PFSK-1 (cell line): ENCODE results near the gene NLK.

Source experiments
- POLR2AphosphoS5 ChIP-seq: IDR thresholded peaks from 2 replicates; pipeline ENCODE4 v1.6.1; 2012; ENCODE audit warnings: low read depth, mild to moderate bottlenecking, control low read depth, low read length, moderate library complexity
- SIN3A ChIP-seq: IDR thresholded peaks from 2 replicates; pipeline ENCODE4 v1.6.1; 2012; ENCODE audit warnings: mild to moderate bottlenecking, low read length, moderate library complexity, borderline replicate concordance; ENCODE audit not compliant: insufficient read depth
- TAF1 ChIP-seq: IDR thresholded peaks from 2 replicates; pipeline ENCODE4 v1.6.1; 2012; ENCODE audit warnings: low read length, control low read depth, borderline replicate concordance; ENCODE audit not compliant: insufficient read depth
- TF ChIP-seq, protein P1 (sequence below), 2 experiments: IDR thresholded peaks; 2 replicates each; pipeline versions ENCODE4 v1.6.1 to v1.8.0; 2011 to 2012; ENCODE audit warnings: low read depth in 2 of 2, low read length in 2 of 2, control low read depth in 1 of 2, inconsistent platforms in 1 of 2, mild to moderate bottlenecking in 1 of 2, moderate library complexity in 1 of 2; ENCODE audit not compliant: insufficient read depth in 1 of 2

DNA sequence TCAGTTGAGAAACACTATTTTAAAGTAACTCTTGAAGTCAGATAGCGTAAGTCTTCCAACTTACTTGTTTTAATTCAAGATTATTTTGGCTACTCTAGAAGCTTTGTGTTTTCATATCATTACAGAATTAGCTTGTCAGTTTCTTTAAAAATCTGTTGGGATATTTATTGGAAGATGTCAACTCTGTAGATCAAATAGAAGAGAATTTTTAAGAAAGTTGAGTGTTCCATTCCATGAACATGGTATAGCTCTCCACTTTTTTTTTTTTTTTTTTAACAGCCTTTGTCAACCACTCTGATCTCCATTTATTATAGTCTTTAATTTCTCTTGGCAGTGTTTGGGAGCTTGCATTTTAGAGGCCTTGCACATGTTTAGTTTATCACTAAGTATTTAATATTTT lies 28.7 kb downstream of the NLK start:
- TF ChIP-seq TAF1 (no peak), POLR2AphosphoS5 (no peak), SIN3A (no peak)
- TF ChIP-seq, protein P1, sequence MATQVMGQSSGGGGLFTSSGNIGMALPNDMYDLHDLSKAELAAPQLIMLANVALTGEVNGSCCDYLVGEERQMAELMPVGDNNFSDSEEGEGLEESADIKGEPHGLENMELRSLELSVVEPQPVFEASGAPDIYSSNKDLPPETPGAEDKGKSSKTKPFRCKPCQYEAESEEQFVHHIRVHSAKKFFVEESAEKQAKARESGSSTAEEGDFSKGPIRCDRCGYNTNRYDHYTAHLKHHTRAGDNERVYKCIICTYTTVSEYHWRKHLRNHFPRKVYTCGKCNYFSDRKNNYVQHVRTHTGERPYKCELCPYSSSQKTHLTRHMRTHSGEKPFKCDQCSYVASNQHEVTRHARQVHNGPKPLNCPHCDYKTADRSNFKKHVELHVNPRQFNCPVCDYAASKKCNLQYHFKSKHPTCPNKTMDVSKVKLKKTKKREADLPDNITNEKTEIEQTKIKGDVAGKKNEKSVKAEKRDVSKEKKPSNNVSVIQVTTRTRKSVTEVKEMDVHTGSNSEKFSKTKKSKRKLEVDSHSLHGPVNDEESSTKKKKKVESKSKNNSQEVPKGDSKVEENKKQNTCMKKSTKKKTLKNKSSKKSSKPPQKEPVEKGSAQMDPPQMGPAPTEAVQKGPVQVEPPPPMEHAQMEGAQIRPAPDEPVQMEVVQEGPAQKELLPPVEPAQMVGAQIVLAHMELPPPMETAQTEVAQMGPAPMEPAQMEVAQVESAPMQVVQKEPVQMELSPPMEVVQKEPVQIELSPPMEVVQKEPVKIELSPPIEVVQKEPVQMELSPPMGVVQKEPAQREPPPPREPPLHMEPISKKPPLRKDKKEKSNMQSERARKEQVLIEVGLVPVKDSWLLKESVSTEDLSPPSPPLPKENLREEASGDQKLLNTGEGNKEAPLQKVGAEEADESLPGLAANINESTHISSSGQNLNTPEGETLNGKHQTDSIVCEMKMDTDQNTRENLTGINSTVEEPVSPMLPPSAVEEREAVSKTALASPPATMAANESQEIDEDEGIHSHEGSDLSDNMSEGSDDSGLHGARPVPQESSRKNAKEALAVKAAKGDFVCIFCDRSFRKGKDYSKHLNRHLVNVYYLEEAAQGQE (IDR thresholded peaks at IDR 0.05; ENCODE audit: insufficient read depth in 1 of 2, low read depth in 2 of 2, low read length in 2 of 2): no peak
